ENCODE data around the gene GNB3.
"Not testable (repeated sequence)": the region's sequence is repeated elsewhere in the genome, so short reads cannot be mapped to it uniquely, and the experiment has no call there.

GNB3 gene

DNA sequence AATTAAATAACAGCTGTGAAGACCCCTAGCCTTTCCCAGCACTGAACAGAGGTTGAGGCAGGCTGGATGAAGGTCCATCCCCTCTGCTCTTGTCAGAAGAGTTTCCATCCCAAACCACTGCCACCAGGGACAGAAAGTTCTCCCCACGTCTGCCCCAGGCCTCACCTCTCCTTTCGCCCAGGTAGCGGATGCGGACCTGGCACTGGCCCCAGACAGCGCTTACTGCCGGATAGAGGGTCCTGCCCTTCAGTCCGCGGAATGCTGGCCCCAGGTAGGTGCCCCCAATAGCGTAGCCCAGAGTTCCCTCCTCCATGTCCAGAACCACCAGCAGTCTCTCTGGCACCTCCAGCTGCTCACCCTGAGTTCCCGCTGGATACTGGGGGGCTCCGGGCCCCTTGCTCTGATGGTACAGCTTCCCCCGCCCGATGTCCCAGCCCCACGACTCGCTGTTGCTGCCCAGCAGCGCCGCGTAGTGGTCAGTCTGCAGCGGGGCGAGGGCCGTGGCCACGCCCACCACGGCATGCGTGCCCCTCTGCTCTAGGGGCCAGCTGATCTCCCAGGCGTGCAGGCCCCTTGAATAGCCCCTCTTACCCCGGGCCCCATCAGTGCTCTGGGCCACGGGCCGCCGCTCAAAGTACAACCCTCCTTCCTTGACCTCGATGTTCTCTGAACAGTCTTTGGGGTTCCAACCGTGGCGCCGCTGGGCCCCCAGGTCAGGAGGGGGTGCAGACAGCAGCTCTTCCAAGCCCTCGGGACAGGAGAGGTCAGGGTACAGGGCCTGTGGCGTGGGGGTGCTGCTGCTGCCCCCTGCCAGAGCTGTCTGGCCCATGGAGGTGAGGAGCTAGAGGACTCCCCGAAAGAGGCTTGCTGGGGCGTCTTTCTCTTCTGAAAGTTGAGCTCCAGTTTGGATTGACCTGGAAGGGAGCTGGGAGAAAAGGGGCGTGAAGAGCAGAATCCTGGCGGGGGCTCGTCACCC, 31.6 kb downstream of the GNB3 start:
- no peak for TF ChIP-seq ZNF8 (CRISPR knock-in tag; IDR thresholded peaks at IDR 0.05)
- TF ChIP-seq CSDC2 (CRISPR knock-in tag; IDR thresholded peaks at IDR 0.05), result no peak
- peak; percentile 69 for ATAC-seq

- TF ChIP-seq, protein P1, sequence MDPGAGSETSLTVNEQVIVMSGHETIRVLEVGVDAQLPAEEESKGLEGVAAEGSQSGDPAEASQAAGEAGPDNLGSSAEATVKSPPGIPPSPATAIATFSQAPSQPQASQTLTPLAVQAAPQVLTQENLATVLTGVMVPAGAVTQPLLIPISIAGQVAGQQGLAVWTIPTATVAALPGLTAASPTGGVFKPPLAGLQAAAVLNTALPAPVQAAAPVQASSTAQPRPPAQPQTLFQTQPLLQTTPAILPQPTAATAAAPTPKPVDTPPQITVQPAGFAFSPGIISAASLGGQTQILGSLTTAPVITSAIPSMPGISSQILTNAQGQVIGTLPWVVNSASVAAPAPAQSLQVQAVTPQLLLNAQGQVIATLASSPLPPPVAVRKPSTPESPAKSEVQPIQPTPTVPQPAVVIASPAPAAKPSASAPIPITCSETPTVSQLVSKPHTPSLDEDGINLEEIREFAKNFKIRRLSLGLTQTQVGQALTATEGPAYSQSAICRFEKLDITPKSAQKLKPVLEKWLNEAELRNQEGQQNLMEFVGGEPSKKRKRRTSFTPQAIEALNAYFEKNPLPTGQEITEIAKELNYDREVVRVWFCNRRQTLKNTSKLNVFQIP (CRISPR knock-in tag; IDR thresholded peaks at IDR 0.05; ENCODE audit: borderline replicate concordance, low read depth), result no peak
- ATAC-seq, result peak; percentile 86
Observed at GRCh38 chr12:6873094-6874014, 32.6 kb downstream of the GNB3 start, which contains the start of gene SPSB2. TSS of gene SPSB2 (minus strand) at chr12:6873303. CDS start at chr12:6872901, 402 bp downstream.

DNA sequence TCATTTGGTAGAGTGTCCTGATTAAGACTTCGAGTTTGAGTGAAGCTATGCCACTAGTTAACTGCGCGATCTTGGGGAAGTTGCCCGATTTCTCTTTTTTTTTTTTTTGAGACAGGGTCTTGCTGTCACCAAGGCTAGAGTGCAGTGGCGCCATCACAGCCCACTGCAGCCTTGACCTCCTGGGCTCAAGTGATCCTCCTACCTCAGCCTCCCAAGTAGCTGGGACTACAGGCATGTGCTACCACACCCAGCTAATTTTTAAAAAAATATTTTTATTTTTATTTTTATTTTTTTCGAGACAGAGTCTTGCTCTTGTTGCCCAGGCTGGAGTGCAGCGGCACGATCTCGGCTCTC, 33.3 kb downstream of the GNB3 start:
- not testable (repeated sequence) for ATAC-seq

- ATAC-seq, result not testable (repeated sequence)
Observed at GRCh38 chr12:6879824-6880223, 39.1 kb downstream of the GNB3 start.

GRCh38 chr12:6883252-6883651, 42.5 kb downstream of the GNB3 start:
- ATAC-seq, result no peak
- no peak for TF ChIP-seq ZC3H10 (CRISPR knock-in tag; IDR thresholded peaks at IDR 0.05)
- TF ChIP-seq, protein P1 (CRISPR knock-in tag; IDR thresholded peaks at IDR 0.05; ENCODE audit: borderline replicate concordance, low read depth), result no peak

DNA sequence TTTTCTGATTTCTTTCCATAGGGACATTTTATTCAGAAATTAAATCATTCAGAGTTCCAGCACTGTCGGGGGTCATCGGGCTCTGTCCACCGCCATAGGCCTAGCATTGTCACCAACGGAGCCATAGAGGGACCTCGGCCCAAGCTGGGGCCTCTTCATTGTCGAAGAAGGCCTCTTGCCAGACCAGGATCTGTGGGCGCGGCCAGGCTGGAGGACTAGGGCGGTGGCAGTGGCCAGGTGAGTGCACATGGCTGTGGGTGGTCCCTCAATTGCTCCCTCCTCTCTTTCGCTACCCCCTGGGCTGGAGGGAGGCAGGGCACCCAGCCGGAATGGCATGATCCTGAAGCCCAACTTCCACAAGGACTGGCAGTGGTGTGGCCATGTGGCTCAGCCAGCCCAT, 43.0 kb downstream of the GNB3 start:
- TF ChIP-seq ZC3H10 (CRISPR knock-in tag; IDR thresholded peaks at IDR 0.05), result no peak
- no peak for TF ChIP-seq ARNTL (CRISPR knock-in tag; IDR thresholded peaks at IDR 0.05; ENCODE audit: borderline replicate concordance, low read depth)
- no peak for TF ChIP-seq ZNF8 (CRISPR knock-in tag; IDR thresholded peaks at IDR 0.05)
- no peak for TF ChIP-seq BACH2 (CRISPR knock-in tag; IDR thresholded peaks at IDR 0.05; ENCODE audit: borderline replicate concordance)
- TF ChIP-seq ZFP3 (CRISPR knock-in tag; IDR thresholded peaks at IDR 0.05), result no peak
- no peak for TF ChIP-seq ZNF70 (CRISPR knock-in tag; IDR thresholded peaks at IDR 0.05)
- TF ChIP-seq PPARA (CRISPR knock-in tag; IDR thresholded peaks at IDR 0.05; ENCODE audit: borderline replicate concordance), result no peak
- no peak for TF ChIP-seq GLIS3 (CRISPR knock-in tag; IDR thresholded peaks at IDR 0.05)
- no peak for TF ChIP-seq ZFP30 (CRISPR knock-in tag; IDR thresholded peaks at IDR 0.05)
- no peak for TF ChIP-seq SNAI2 (CRISPR knock-in tag; IDR thresholded peaks at IDR 0.05)
- no peak for TF ChIP-seq ISL1 (CRISPR knock-in tag; IDR thresholded peaks at IDR 0.05)
- TF ChIP-seq, protein P2, sequence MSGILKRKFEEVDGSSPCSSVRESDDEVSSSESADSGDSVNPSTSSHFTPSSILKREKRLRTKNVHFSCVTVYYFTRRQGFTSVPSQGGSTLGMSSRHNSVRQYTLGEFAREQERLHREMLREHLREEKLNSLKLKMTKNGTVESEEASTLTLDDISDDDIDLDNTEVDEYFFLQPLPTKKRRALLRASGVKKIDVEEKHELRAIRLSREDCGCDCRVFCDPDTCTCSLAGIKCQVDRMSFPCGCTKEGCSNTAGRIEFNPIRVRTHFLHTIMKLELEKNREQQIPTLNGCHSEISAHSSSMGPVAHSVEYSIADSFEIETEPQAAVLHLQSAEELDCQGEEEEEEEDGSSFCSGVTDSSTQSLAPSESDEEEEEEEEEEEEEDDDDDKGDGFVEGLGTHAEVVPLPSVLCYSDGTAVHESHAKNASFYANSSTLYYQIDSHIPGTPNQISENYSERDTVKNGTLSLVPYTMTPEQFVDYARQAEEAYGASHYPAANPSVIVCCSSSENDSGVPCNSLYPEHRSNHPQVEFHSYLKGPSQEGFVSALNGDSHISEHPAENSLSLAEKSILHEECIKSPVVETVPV (CRISPR knock-in tag; IDR thresholded peaks at IDR 0.05), result no peak
- TF ChIP-seq, protein P3, sequence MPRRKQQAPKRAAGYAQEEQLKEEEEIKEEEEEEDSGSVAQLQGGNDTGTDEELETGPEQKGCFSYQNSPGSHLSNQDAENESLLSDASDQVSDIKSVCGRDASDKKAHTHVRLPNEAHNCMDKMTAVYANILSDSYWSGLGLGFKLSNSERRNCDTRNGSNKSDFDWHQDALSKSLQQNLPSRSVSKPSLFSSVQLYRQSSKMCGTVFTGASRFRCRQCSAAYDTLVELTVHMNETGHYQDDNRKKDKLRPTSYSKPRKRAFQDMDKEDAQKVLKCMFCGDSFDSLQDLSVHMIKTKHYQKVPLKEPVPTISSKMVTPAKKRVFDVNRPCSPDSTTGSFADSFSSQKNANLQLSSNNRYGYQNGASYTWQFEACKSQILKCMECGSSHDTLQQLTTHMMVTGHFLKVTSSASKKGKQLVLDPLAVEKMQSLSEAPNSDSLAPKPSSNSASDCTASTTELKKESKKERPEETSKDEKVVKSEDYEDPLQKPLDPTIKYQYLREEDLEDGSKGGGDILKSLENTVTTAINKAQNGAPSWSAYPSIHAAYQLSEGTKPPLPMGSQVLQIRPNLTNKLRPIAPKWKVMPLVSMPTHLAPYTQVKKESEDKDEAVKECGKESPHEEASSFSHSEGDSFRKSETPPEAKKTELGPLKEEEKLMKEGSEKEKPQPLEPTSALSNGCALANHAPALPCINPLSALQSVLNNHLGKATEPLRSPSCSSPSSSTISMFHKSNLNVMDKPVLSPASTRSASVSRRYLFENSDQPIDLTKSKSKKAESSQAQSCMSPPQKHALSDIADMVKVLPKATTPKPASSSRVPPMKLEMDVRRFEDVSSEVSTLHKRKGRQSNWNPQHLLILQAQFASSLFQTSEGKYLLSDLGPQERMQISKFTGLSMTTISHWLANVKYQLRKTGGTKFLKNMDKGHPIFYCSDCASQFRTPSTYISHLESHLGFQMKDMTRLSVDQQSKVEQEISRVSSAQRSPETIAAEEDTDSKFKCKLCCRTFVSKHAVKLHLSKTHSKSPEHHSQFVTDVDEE (CRISPR knock-in tag; IDR thresholded peaks at IDR 0.05), result no peak
- no peak for TF ChIP-seq CREB5 (CRISPR knock-in tag; IDR thresholded peaks at IDR 0.05; ENCODE audit: low read depth)
- TF ChIP-seq ZNF565 (CRISPR knock-in tag; conservative IDR thresholded peaks at IDR 0.05; ENCODE audit: low read depth), result no peak
- no peak for TF ChIP-seq OSR1 (CRISPR knock-in tag; IDR thresholded peaks at IDR 0.05)
- no peak for ATAC-seq

Measured in SK-N-SH treated with all-trans-retinoic acid at 6 μM for 48 hours (cell line).